Caco-2 (cell line): ENCODE results near the gene RNF167. TPM values are rescaled to one million over a fixed set of nuclear protein-coding genes. Genes with fewer than 3 reads are reported as not detected.

ENCODE experiments used
- BruUV-seq: library from RNA; stranded (reverse); fragments of 400-500 nt; replicated peaks from 2 replicates; lab custom pipeline; 2021; lab: Mats Ljungman, UMichigan
- CTCF ChIA-PET: fragments of 300-600 bp; sonication (Branson Sonifier 250); formaldehyde crosslinking; loops from one replicate; lab custom pipeline; 2022; ENCODE audit warnings: antibody characterized with exemption; lab: Charles Lee
- POLR2A ChIA-PET: fragments of 300-600 bp; sonication (Branson Sonifier 250); formaldehyde crosslinking; loops from one replicate; lab custom pipeline; 2022; ENCODE audit warnings: antibody characterized with exemption; lab: Charles Lee
- DNase-seq, 2 experiments: peaks; one replicate each; pipeline versions ENCODE4 v3.0.0 to v3.0.0-alpha.2; 2020 to 2022
- H3K27me3 ChIP-seq: replicated peaks from 2 replicates; pipeline ENCODE4 v1.6.0; 2011; ENCODE audit warnings: low read length; ENCODE audit not compliant: control insufficient read depth, insufficient read depth
- H3K36me3 ChIP-seq: 2 replicates; pipeline ENCODE4 v1.5.1; 2011; ENCODE audit warnings: low read length; ENCODE audit not compliant: control insufficient read depth, insufficient read depth
- H3K4me1 ChIP-seq: fragments of 250-450 bp; sonication (Bioruptor Pico); 2 replicates; pipeline ENCODE4 v1.5.1; 2020; ENCODE audit warnings: mild to moderate bottlenecking
- H3K4me3 ChIP-seq: 2 replicates; pipeline ENCODE4 v1.5.1; 2011; ENCODE audit warnings: low read depth, mild to moderate bottlenecking, control low read depth, low read length
- H3K9me3 ChIP-seq: fragments of 250-450 bp; sonication (Bioruptor Pico); 2 replicates; pipeline ENCODE4 v1.5.1; 2020; ENCODE audit warnings: mild to moderate bottlenecking, moderate library complexity
- H3K27ac Mint-ChIP-seq: one replicate; pipeline ENCODE4 v1.8.0; 2022; ENCODE audit warnings: mixed read lengths; ENCODE audit not compliant: unreplicated experiment
- H3K27me3 Mint-ChIP-seq: one replicate; pipeline ENCODE4 v1.8.0; 2022; ENCODE audit warnings: mixed read lengths; ENCODE audit not compliant: insufficient read depth, unreplicated experiment
- H3K36me3 Mint-ChIP-seq: one replicate; pipeline ENCODE4 v1.8.0; 2022; ENCODE audit warnings: mild to moderate bottlenecking, mixed read lengths; ENCODE audit not compliant: insufficient read depth, unreplicated experiment
- H3K4me1 Mint-ChIP-seq: one replicate; pipeline ENCODE4 v1.8.0; 2022; ENCODE audit warnings: low read depth, mixed read lengths; ENCODE audit not compliant: unreplicated experiment
- H3K4me3 Mint-ChIP-seq: one replicate; pipeline ENCODE4 v1.8.0; 2022; ENCODE audit warnings: mild to moderate bottlenecking, moderate library complexity, mixed read lengths; ENCODE audit not compliant: unreplicated experiment
- H3K9me3 Mint-ChIP-seq: one replicate; pipeline ENCODE4 v1.8.0; 2022; ENCODE audit warnings: mixed read lengths; ENCODE audit not compliant: unreplicated experiment
- CTCF ChIP-seq, 2 experiments: fragments of 200-600 bp in 1 of 2; IDR thresholded peaks; 1 replicate in 1 of 2; 2 replicates in 1 of 2; pipeline versions ENCODE4 v1.5.1 to v1.8.0; 2011 to 2022; ENCODE audit warnings: antibody characterized with exemption in 1 of 2, control low read depth in 1 of 2, inconsistent platforms in 1 of 2, low read depth in 1 of 2, low read length in 1 of 2, mild to moderate bottlenecking in 1 of 2, moderate library complexity in 1 of 2; ENCODE audit not compliant: insufficient read depth in 1 of 2, severe bottlenecking in 1 of 2, unreplicated experiment in 1 of 2
- intact Hi-C: fragments of 100-400 bp; cut with micrococcal nuclease; formaldehyde crosslinking; loops from one replicate; pipeline ENCODE4 v1.10.0; 2022; ENCODE audit not compliant: unreplicated experiment
- total RNA-seq: library from RNA; stranded (reverse); gene quantifications from 2 replicates; pipeline ENCODE4 v1.2.3, GENCODE V29; 2022

RNF167 gene
- total RNA-seq, 1 experiment from 2014 or later = 60.9 TPM

DNA sequence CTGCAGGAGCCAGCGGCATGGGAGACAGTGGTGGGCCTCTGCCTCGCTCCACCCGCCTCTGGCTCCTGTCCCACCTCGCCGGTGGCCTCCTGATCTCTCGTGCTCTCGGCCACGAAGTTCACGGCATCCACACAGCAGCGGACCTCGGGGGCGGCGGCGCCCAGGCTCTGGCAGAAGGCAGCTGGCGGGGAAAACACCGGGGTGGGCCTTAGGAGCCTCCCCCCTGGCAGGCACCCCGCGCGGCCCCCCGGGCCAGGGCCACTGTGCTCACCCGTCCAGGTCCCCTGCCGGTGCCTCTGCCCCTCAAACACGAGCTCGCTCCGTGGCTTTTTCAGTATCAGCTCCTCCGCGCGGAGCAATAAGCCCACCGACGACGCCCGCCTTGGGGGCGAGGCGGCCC, 41.1 kb upstream of the RNF167 start:
- peaks cover 10% of the 10 kb centered on the region for H3K4me1 Mint-ChIP-seq
- H3K4me1 ChIP-seq = peaks cover 3% of the 10 kb centered on the region; the same call in 1 of the 2 replicates
- no peaks in the 10 kb centered on the region for H3K27me3 ChIP-seq
- no peak overlapping the region for H3K4me3 ChIP-seq
- no peaks in the 10 kb centered on the region for H3K36me3 ChIP-seq
- H3K9me3 Mint-ChIP-seq = no peaks in the 10 kb centered on the region
- ChIA-PET POLR2A (no interaction called here), CTCF (no interaction called here)
- H3K9me3 ChIP-seq = no peaks in the 10 kb centered on the region
- no peak overlapping the region for H3K27ac Mint-ChIP-seq
- no peak overlapping the region for H3K4me3 Mint-ChIP-seq
- no peaks in the 10 kb centered on the region for H3K27me3 Mint-ChIP-seq
- BruUV-seq = no TSS peak
- no peak for DNase-seq
- intact Hi-C loops = no loop called here
- TF ChIP-seq CTCF (IDR thresholded peaks at IDR 0.05; ENCODE audit: insufficient read depth in 1 of 2, low read depth in 1 of 2, low read length in 1 of 2, severe bottlenecking in 1 of 2, unreplicated experiment in 1 of 2) = no peak
- H3K36me3 Mint-ChIP-seq = peaks cover 20% of the 10 kb centered on the region

- intact Hi-C loops = no loop called here
- H3K9me3 ChIP-seq = no peaks in the 10 kb centered on the region
- H3K36me3 ChIP-seq = no peaks in the 10 kb centered on the region
- no peak within 1 kb of the TSS for H3K4me3 ChIP-seq
- ChIA-PET POLR2A (no interaction called here), CTCF (interaction anchor here (0.6 kb wide), 1 partner anchor 28 kb away, joined by 3 read pairs; no protein-coding TSS in a partner anchor)
- H3K27me3 Mint-ChIP-seq = no peaks in the 10 kb centered on the region
- H3K36me3 Mint-ChIP-seq = peaks cover 20% of the 10 kb centered on the region
- no TSS peak for BruUV-seq
- TF ChIP-seq CTCF (IDR thresholded peaks at IDR 0.05; ENCODE audit: insufficient read depth in 1 of 2, low read depth in 1 of 2, low read length in 1 of 2, severe bottlenecking in 1 of 2, unreplicated experiment in 1 of 2) = no peak
- peaks cover 3% of the 10 kb centered on the region; the same call in 1 of the 2 replicates for H3K4me1 ChIP-seq
- H3K4me1 Mint-ChIP-seq = peaks cover 10% of the 10 kb centered on the region
- H3K9me3 Mint-ChIP-seq = no peaks in the 10 kb centered on the region
- no peak for DNase-seq
- H3K27me3 ChIP-seq = no peaks in the 10 kb centered on the region
- H3K4me3 Mint-ChIP-seq = no peak within 1 kb of the TSS
- H3K27ac Mint-ChIP-seq = no peak within 1 kb of the TSS
Measured at GRCh38 chr17:4899341-4900230, 40.5 kb upstream of the RNF167 start, which contains the start of gene C17orf107. TSS of gene C17orf107 (plus strand) at chr17:4899536. CDS start at chr17:4899763, 227 bp downstream.

DNA sequence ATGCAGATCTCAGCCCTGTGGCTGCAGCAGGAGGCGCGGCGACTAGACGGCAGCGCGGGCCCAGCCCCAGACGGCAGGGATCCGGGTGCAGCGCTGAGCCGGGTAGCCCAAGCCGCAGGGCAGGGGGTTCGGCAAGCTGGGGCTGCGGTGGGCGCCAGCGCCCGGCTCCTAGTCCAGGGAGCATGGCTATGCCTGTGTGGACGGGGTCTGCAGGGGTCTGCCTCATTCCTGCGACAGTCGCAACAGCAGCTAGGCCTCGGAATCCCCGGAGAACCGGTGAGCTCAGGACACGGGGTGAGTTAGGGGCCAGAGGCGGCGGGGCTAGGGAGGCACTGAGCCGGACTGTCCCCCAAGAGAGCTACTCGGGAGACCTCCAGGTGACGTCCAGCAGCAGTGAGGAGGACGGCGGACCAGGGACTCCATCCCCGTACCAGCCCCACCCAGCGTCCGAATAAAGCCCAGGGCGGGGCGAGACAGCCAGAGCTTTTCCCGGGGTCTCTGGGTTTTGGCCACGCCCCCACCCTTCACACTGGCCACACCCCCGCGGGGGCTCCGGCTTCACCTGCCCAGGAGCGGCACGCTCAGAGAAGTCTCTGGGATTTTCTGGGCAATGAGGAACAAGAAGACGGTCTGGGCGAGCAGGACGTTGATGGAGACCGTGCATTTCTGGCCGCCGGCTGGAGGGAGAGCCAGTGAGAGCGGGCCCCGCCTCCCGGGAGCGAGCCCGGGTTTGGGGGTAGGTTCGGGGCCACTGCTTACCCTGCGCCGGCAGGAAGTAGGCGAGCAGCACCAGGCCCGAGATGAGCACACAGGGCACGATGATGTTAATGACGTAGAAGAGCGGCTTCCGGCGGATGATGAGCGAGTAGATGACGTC, 39.6 kb upstream of the RNF167 start:
- Histone ChIP-seq H3K4me3 (no peak overlapping the region), H3K36me3 (no peaks in the 10 kb centered on the region), H3K9me3 (no peaks in the 10 kb centered on the region), H3K27me3 (no peaks in the 10 kb centered on the region), H3K4me1 (peaks cover 3% of the 10 kb centered on the region; the same call in 1 of the 2 replicates)
- H3K27ac Mint-ChIP-seq = no peak overlapping the region
- no TSS peak for BruUV-seq
- intact Hi-C loops = no loop called here
- no peaks in the 10 kb centered on the region for H3K9me3 Mint-ChIP-seq
- DNase-seq = no peak
- ChIA-PET CTCF (no interaction called here), POLR2A (no interaction called here)
- peaks cover 20% of the 10 kb centered on the region for H3K36me3 Mint-ChIP-seq
- H3K4me1 Mint-ChIP-seq = peaks cover 10% of the 10 kb centered on the region
- no peak overlapping the region for H3K4me3 Mint-ChIP-seq
- no peak for TF ChIP-seq CTCF (IDR thresholded peaks at IDR 0.05; ENCODE audit: insufficient read depth in 1 of 2, low read depth in 1 of 2, low read length in 1 of 2, severe bottlenecking in 1 of 2, unreplicated experiment in 1 of 2)
- H3K27me3 Mint-ChIP-seq = no peaks in the 10 kb centered on the region
